ENCODE results near the gene NUDT5. TPM values are rescaled to one million over a fixed set of nuclear protein-coding genes. Genes with fewer than 3 reads are reported as not detected.
"Not testable (repeated sequence)": the region's sequence is repeated elsewhere in the genome, so short reads cannot be mapped to it uniquely, and the experiment has no call there.

The NUDT5 gene
- total RNA-seq, 1 donor from 2014 or later = 30.7 TPM

DNA sequence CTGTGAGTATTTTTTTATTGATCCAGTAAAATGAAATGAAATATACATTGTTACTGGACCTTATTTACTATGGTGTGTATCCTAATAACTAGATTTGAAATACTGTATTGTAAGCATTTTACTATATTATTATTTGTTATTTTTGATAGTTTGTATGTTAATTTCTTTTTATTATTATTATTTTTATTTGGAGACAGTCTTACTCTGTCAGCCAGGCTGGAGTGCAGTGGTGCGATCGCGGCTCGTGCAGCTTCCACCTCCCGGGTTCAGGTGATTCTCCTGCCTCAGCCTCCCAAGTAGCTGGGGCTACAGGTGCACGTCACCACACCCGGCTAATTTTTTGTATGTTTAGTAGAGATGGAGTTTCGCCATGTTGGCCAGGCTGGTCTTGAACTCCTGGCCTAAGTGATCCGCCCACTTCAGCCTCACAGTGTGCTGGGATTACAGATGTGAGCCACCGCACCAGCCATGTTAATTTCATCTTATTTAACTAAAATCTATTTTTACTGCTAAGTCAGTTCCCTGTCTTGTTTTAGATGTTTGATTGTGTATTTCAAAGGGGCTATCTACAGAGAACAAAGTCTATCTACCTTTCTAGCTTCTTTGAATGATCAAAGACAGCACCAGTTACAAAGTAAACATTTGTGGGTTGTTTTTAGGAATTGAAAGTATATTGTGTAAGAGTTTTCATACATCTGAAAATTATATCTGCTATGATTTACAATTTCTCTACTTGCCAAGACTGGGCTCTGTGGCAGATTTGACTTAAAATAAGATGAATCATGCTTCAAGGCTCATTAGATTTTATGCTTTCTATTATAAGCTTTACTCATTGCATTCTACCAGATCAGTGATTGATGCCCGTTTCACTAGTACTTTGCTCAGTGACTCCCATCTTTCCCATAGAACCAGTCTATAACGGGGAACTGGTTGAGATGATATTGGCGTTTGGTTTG, 41.9 kb upstream of the NUDT5 start:
- H3K27ac ChIP-seq = no peak overlapping the region
- no peaks in the 10 kb centered on the region for H3K27me3 ChIP-seq
- no peak overlapping the region for H3K4me3 ChIP-seq
- peaks cover 23% of the 10 kb centered on the region for H3K4me1 ChIP-seq
- H3K9me3 ChIP-seq = no peaks in the 10 kb centered on the region
- H3K36me3 ChIP-seq = peaks cover 3 to 32% of the 10 kb centered on the region in 2 donors
- intact Hi-C loops (cut with DNase I) = no loop called here
- TF ChIP-seq POLR2A (IDR thresholded peaks at IDR 0.05) = no peak
- TF ChIP-seq POLR2AphosphoS5 (IDR thresholded peaks at IDR 0.05; ENCODE audit: insufficient read depth in 1 of 2, low read depth in 1 of 2) = no peak
- TF ChIP-seq CTCF (IDR thresholded peaks at IDR 0.05) = no peak
- DNase-seq (ENCODE audit: extremely low spot score in 2 of 2) = no peak

DNA sequence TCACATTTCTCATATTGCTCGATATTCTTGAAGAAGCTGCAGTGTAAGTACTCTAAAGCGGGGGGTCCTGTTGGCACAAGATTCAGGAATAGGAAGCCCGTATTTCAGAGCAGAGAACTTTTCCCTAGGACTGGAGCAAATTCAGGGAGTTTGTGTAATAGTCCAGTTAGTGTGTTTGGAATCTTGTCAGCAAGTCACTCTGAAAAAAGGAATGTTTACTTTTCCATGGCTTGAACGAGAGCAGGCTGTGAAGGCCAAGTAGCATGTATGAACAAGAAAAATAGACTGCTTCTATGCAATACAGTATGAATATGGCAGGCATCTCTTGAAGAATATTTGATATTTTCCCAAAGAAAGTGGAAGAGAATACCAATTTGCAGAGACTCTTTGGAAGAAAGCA, 40.1 kb upstream of the NUDT5 start:
- no peak for DNase-seq (ENCODE audit: extremely low spot score in 2 of 2)
- H3K36me3 ChIP-seq = peaks cover 3 to 37% of the 10 kb centered on the region in 2 donors
- intact Hi-C loops (cut with DNase I) = no loop called here
- H3K27ac ChIP-seq = peak overlapping the region; percentile 17
- TF ChIP-seq CTCF (IDR thresholded peaks at IDR 0.05) = no peak
- no peak for TF ChIP-seq POLR2AphosphoS5 (IDR thresholded peaks at IDR 0.05; ENCODE audit: insufficient read depth in 1 of 2, low read depth in 1 of 2)
- no peak for TF ChIP-seq POLR2A (IDR thresholded peaks at IDR 0.05)
- no peak overlapping the region for H3K4me3 ChIP-seq
- no peaks in the 10 kb centered on the region for H3K27me3 ChIP-seq
- no peaks in the 10 kb centered on the region for H3K9me3 ChIP-seq
- peaks cover 11% of the 10 kb centered on the region for H3K4me1 ChIP-seq

DNA sequence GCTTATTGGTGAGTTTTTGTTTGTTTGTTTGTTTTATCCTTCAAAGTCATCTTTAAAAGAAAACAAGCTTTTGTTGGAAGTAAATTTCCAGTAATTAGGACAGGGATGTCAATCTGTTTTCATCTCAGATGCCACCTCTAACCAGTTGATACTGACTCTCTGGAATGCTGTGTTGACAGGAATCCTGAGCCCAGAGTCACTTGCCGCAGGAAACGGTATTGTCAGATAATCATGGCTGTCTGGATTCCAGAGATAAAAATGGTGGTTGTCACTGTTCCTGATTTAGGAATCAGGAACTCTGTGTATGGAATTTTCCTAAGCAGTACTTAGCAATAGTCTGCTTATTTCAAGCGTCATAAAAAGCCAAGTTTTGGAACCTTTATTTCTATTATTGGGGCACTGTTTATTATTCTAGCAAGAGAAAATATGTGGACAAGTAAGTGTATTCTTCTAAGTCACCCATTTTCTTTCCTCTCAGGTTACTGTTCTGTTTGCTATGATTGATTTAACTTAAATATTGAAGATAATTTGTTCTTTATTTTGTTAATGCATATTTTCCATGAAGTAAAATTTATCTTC, 39.5 kb upstream of the NUDT5 start:
- Histone ChIP-seq H3K4me1 (peaks cover 7% of the 10 kb centered on the region), H3K36me3 (peaks cover 3 to 43% of the 10 kb centered on the region in 2 donors), H3K27ac (peak overlapping the region; percentile 17), H3K27me3 (no peaks in the 10 kb centered on the region), H3K4me3 (no peak overlapping the region), H3K9me3 (no peaks in the 10 kb centered on the region)
- TF ChIP-seq POLR2A (IDR thresholded peaks at IDR 0.05) = no peak
- TF ChIP-seq CTCF (IDR thresholded peaks at IDR 0.05) = no peak
- TF ChIP-seq POLR2AphosphoS5 (IDR thresholded peaks at IDR 0.05; ENCODE audit: insufficient read depth in 1 of 2, low read depth in 1 of 2) = no peak
- DNase-seq (ENCODE audit: extremely low spot score in 2 of 2) = no peak
- intact Hi-C loops (cut with DNase I) = no loop called here

DNA sequence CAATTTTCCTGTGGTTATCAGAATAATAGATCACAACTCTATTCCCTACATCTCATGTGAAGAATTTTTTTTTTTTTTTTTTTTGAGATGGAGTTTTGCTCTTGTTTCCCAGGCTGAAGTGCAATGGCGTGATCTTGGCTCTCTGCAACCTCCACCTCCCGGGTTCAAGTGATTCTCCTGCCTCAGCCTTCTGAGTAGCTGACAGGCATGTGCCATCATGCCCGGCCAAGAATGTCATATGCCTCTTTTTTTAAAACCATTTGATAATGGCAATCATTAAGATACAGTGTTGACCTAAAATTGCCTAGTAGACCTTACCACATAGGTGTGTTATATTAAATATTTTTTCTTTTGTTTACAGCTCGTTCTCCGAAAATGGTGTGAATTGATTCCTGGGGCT, 39.0 kb upstream of the NUDT5 start:
- peaks cover 3 to 45% of the 10 kb centered on the region in 2 donors for H3K36me3 ChIP-seq
- H3K27me3 ChIP-seq; H3K4me3 ChIP-seq; H3K27ac ChIP-seq; intact Hi-C loops (cut with DNase I); H3K9me3 ChIP-seq; DNase-seq (ENCODE audit: extremely low spot score in 2 of 2); H3K4me1 ChIP-seq: not testable (repeated sequence)

DNA sequence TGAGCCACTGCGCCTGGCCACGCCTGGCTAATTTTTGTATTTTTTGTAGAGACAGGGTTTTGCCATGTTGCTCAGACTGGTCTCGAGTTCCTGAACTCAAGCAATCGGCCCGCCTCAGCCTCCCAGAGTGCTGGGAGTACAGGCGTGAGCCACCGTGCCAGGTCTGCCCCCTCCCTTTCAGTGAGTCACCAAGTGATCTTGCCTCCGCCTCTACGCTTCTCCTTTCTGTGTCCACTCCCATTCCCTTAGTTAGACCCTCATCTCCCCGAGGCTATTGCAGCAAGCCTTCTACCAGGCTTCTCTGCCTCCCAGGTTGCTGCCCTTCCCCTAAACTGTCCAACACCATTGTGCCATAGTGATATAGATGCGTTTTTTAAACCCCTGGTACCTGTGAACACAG, 33.2 kb upstream of the NUDT5 start:
- Histone ChIP-seq H3K27ac (no peak overlapping the region), H3K36me3 (peaks cover 0 to 26% of the 10 kb centered on the region in 2 donors), H3K27me3 (no peaks in the 10 kb centered on the region), H3K9me3 (no peaks in the 10 kb centered on the region), H3K4me3 (no peak overlapping the region), H3K4me1 (peaks cover 2% of the 10 kb centered on the region)
- intact Hi-C loops (cut with DNase I) = no loop called here
- no peak for DNase-seq (ENCODE audit: extremely low spot score in 2 of 2)
- TF ChIP-seq CTCF (IDR thresholded peaks at IDR 0.05) = no peak
- TF ChIP-seq POLR2AphosphoS5 (IDR thresholded peaks at IDR 0.05; ENCODE audit: insufficient read depth in 1 of 2, low read depth in 1 of 2) = no peak
- TF ChIP-seq POLR2A (IDR thresholded peaks at IDR 0.05) = no peak

DNA sequence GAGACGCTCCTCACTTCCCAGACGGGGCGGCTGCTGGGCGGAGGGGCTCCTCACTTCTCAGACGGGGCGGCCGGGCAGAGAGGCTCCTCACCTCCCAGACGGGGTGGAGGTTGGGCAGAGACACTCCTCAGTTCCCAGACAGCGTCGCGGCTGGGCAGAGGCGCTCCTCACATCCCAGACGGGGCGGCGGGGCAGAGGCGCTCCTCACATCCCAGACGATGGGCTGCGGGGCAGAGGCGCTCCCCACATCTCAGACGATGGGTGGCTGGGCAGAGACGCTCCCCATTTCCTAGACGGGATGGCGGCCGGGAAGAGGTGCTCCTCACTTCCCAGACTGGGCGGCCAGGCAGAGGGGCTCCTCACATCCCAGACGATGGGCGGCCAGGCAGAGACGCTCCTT, 30.7 kb upstream of the NUDT5 start:
- DNase-seq (ENCODE audit: extremely low spot score in 2 of 2); H3K4me3 ChIP-seq; H3K27ac ChIP-seq; H3K9me3 ChIP-seq; intact Hi-C loops (cut with DNase I); H3K27me3 ChIP-seq: not testable (repeated sequence)
- H3K36me3 ChIP-seq = peaks cover 0 to 26% of the 10 kb centered on the region in 2 donors
- H3K4me1 ChIP-seq = peaks cover 22% of the 10 kb centered on the region

Data from vagina (tissue), 2 donors.